H9 (cell line): Measurements from ENCODE around the gene WASF3. TPM values are rescaled to one million over a fixed set of nuclear protein-coding genes. Genes with fewer than 3 reads are reported as not detected.

Experiments used
- DNase-seq: peaks from one replicate; pipeline ENCODE4 v3.0.0-alpha.2; 2017
- H2AFZ ChIP-seq: one replicate; pipeline ENCODE4 v1.6.1; 2013; ENCODE audit warnings: mild to moderate bottlenecking, low read length, control low read depth, moderate library complexity
- H2AK5ac ChIP-seq: 2 replicates; pipeline ENCODE4 v1.6.1; 2013; ENCODE audit warnings: low read length, control low read depth, mixed read lengths; ENCODE audit not compliant: insufficient read length
- H2BK120ac ChIP-seq: one replicate; pipeline ENCODE4 v1.6.1; 2013; ENCODE audit warnings: low read depth, mild to moderate bottlenecking, low read length, control low read depth, inconsistent platforms; ENCODE audit not compliant: poor library complexity, severe bottlenecking
- H2BK12ac ChIP-seq: 2 replicates; pipeline ENCODE4 v1.6.1; 2013; ENCODE audit warnings: low read length, control low read depth, mixed read lengths, low read depth; ENCODE audit not compliant: insufficient read length
- H2BK15ac ChIP-seq: 2 replicates; pipeline ENCODE4 v1.6.1; 2013; ENCODE audit warnings: low read depth, low read length, control low read depth
- H2BK20ac ChIP-seq: one replicate; pipeline ENCODE4 v1.6.1; 2013; ENCODE audit warnings: low read depth, mild to moderate bottlenecking, low read length, control low read depth, inconsistent platforms; ENCODE audit not compliant: poor library complexity, severe bottlenecking
- H2BK5ac ChIP-seq: 2 replicates; pipeline ENCODE4 v1.6.1; 2013; ENCODE audit warnings: low read length, control low read depth, mixed read lengths; ENCODE audit not compliant: insufficient read length
- H3K14ac ChIP-seq: 2 replicates; pipeline ENCODE4 v1.6.1; 2013; ENCODE audit warnings: low read length, control low read depth; ENCODE audit not compliant: insufficient read depth
- H3K18ac ChIP-seq: 2 replicates; pipeline ENCODE4 v1.6.1; 2013; ENCODE audit warnings: low read depth, mild to moderate bottlenecking, mixed read lengths, low read length, control low read depth; ENCODE audit not compliant: insufficient read length
- H3K23ac ChIP-seq: 2 replicates; pipeline ENCODE4 v1.6.1; 2013; ENCODE audit warnings: low read length, control low read depth, mixed read lengths, low read depth; ENCODE audit not compliant: insufficient read length
- H3K23me2 ChIP-seq: 2 replicates; pipeline ENCODE4 v1.6.1; 2013; ENCODE audit warnings: low read depth, mild to moderate bottlenecking, mixed read lengths, low read length, control low read depth; ENCODE audit not compliant: insufficient read length, poor library complexity, severe bottlenecking
- H3K27ac ChIP-seq: 2 replicates; pipeline ENCODE4 v1.5.1; 2013; ENCODE audit warnings: low read length, control low read depth, mixed read lengths, low read depth; ENCODE audit not compliant: insufficient read length
- H3K27me3 ChIP-seq: 2 replicates; pipeline ENCODE4 v1.6.1; 2013; ENCODE audit warnings: low read length, control low read depth, inconsistent platforms; ENCODE audit not compliant: insufficient read depth
- H3K4ac ChIP-seq: 2 replicates; pipeline ENCODE4 v1.6.1; 2013; ENCODE audit warnings: low read depth, mild to moderate bottlenecking, control low read depth, inconsistent platforms, low read length, moderate library complexity
- H3K4me1 ChIP-seq: 2 replicates; pipeline ENCODE4 v1.6.1; 2013; ENCODE audit warnings: low read length, control low read depth, inconsistent platforms; ENCODE audit not compliant: insufficient read depth
- H3K4me2 ChIP-seq: 2 replicates; pipeline ENCODE4 v1.6.1; 2013; ENCODE audit warnings: low read length, control low read depth, mixed read lengths; ENCODE audit not compliant: insufficient read length, insufficient read depth
- H3K56ac ChIP-seq: 2 replicates; pipeline ENCODE4 v1.6.1; 2013; ENCODE audit warnings: low read depth, mild to moderate bottlenecking, mixed read lengths, low read length, control low read depth; ENCODE audit not compliant: insufficient read length
- H3K79me1 ChIP-seq: 2 replicates; pipeline ENCODE4 v1.6.1; 2013; ENCODE audit warnings: low read depth, mild to moderate bottlenecking, moderate library complexity, low read length, control low read depth, inconsistent platforms; ENCODE audit not compliant: insufficient read depth, poor library complexity, severe bottlenecking
- H3K79me2 ChIP-seq: 2 replicates; pipeline ENCODE4 v1.6.1; 2013; ENCODE audit warnings: low read length, control low read depth, inconsistent platforms; ENCODE audit not compliant: insufficient read depth
- H3K9ac ChIP-seq: 2 replicates; pipeline ENCODE4 v1.6.1; 2013; ENCODE audit warnings: low read length, control low read depth, mixed read lengths; ENCODE audit not compliant: insufficient read length; ENCODE audit errors: extremely low read depth
- H3K9me3 ChIP-seq: one replicate; pipeline ENCODE4 v1.6.1; 2013; ENCODE audit warnings: low read depth, low read length, inconsistent platforms; ENCODE audit not compliant: control insufficient read depth
- H3T11ph ChIP-seq: one replicate; pipeline ENCODE4 v1.6.1; 2013; ENCODE audit warnings: mild to moderate bottlenecking, low read length, control low read depth, inconsistent platforms
- H4K20me1 ChIP-seq: one replicate; pipeline ENCODE4 v1.6.1; 2013; ENCODE audit not compliant: control insufficient read depth, insufficient read length, insufficient read depth
- H4K5ac ChIP-seq: 2 replicates; pipeline ENCODE4 v1.6.1; 2013; ENCODE audit warnings: low read depth, mild to moderate bottlenecking, mixed read lengths, low read length, control low read depth; ENCODE audit not compliant: insufficient read length
- H4K8ac ChIP-seq: replicated peaks from 2 replicates; pipeline ENCODE4 v1.6.1; 2013; ENCODE audit warnings: low read length, control low read depth, mixed read lengths, low read depth; ENCODE audit not compliant: insufficient read length
- H4K91ac ChIP-seq: 2 replicates; pipeline ENCODE4 v1.6.1; 2013; ENCODE audit warnings: low read depth, mild to moderate bottlenecking, moderate library complexity, mixed read lengths, low read length, control low read depth; ENCODE audit not compliant: insufficient read length
- H3K27ac Mint-ChIP-seq, 3 experiments: 2 replicates in 2 of 3; 3 replicates in 1 of 3; pipeline ENCODE4 v1.8.0; 2020 to 2021; ENCODE audit warnings: mixed read lengths in 3 of 3, mild to moderate bottlenecking in 1 of 3, moderate library complexity in 1 of 3
- H3K27me3 Mint-ChIP-seq: 2 replicates; pipeline ENCODE4 v1.8.0; 2021; ENCODE audit warnings: low read depth, mild to moderate bottlenecking, moderate library complexity, mixed read lengths
- H3K36me3 Mint-ChIP-seq, 3 experiments: 2 replicates in 2 of 3; 3 replicates in 1 of 3; pipeline ENCODE4 v1.8.0; 2020 to 2021; ENCODE audit warnings: low read depth in 3 of 3, mixed read lengths in 3 of 3; ENCODE audit not compliant: insufficient read depth in 1 of 3
- H3K4me1 Mint-ChIP-seq, 2 experiments: 2 replicates each; pipeline ENCODE4 v1.8.0; 2020; ENCODE audit warnings: mixed read lengths in 2 of 2
- H3K4me3 Mint-ChIP-seq, 2 experiments: 2 replicates in 1 of 2; 3 replicates in 1 of 2; pipeline ENCODE4 v1.8.0; 2020 to 2021; ENCODE audit warnings: mild to moderate bottlenecking in 2 of 2, mixed read lengths in 2 of 2, moderate library complexity in 1 of 2
- H3K9me3 Mint-ChIP-seq, 2 experiments: 2 replicates in 1 of 2; 3 replicates in 1 of 2; pipeline ENCODE4 v1.8.0; 2020; ENCODE audit warnings: mild to moderate bottlenecking in 2 of 2, mixed read lengths in 2 of 2, moderate library complexity in 1 of 2
- CTCF ChIP-seq: fragments of 200-600 bp; sonication (generic); conservative IDR thresholded peaks from 3 replicates; pipeline ENCODE4 v1.8.0; 2021; ENCODE audit warnings: antibody characterized with exemption, mild to moderate bottlenecking
- total RNA-seq: library from RNA; stranded (reverse); gene quantifications from 2 replicates; pipeline ENCODE4 v1.2.1, GENCODE V29; 2021

Gene WASF3
- total RNA-seq, 1 experiment from 2014 or later = 22.2 TPM

DNA sequence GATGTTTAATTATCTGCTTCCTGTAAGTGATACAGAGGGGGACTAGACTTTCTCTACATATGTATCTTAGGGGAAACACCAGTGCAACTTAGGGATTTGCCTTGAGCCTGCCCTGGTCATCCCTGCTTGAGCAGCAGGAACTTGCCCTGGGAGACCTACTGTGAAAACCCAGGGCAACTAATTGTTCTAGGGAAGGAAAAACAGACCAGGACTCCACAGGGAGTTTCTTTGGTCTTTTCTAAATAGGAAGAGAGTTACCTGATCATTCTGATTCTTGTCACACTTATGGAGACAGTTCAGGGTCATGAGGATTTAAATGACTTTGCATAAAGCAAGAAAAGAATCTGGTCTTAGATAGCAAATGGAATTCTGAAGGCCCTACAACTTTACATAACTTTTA lies 89.1 kb downstream of the WASF3 start:
- H3K27ac Mint-ChIP-seq = peak overlapping the region in 2 of 3 experiments; percentile 68 to 88
- no peak overlapping the region for H2BK120ac ChIP-seq
- DNase-seq = no peak
- peaks cover 17 to 24% of the 10 kb centered on the region in 2 experiments for H3K4me1 Mint-ChIP-seq
- H2BK15ac ChIP-seq = no peak overlapping the region
- no peak overlapping the region for H2AFZ ChIP-seq
- H2BK5ac ChIP-seq = no peak overlapping the region
- no peak overlapping the region for H4K8ac ChIP-seq
- H3K56ac ChIP-seq = no peak overlapping the region
- no peak overlapping the region for H3K4me2 ChIP-seq
- H3K79me2 ChIP-seq = no peaks in the 10 kb centered on the region
- no peak overlapping the region for H3K4ac ChIP-seq
- TF ChIP-seq CTCF = no peak
- H4K91ac ChIP-seq = no peak overlapping the region
- H3K27me3 ChIP-seq = no peaks in the 10 kb centered on the region
- H3K79me1 ChIP-seq = no peaks in the 10 kb centered on the region
- no peak overlapping the region for H3T11ph ChIP-seq
- H2BK20ac ChIP-seq = no peak overlapping the region
- H4K5ac ChIP-seq = no peak overlapping the region
- peaks cover 16 to 21% of the 10 kb centered on the region in 2 experiments for H3K9me3 Mint-ChIP-seq
- H3K18ac ChIP-seq = no peak overlapping the region
- no peaks in the 10 kb centered on the region for H3K27me3 Mint-ChIP-seq
- no peak overlapping the region for H2AK5ac ChIP-seq
- H3K23ac ChIP-seq = no peak overlapping the region
- H3K27ac ChIP-seq = peak overlapping the region; percentile 60
- H3K9ac ChIP-seq = no peak overlapping the region
- H3K23me2 ChIP-seq = no peaks in the 10 kb centered on the region
- no peak overlapping the region for H2BK12ac ChIP-seq
- peak overlapping the region; percentile 14 to 45; a peak in 3 of 5 replicates for H3K4me3 Mint-ChIP-seq
- H4K20me1 ChIP-seq = no peaks in the 10 kb centered on the region
- H3K9me3 ChIP-seq = no peaks in the 10 kb centered on the region
- no peak overlapping the region for H3K14ac ChIP-seq
- H3K36me3 Mint-ChIP-seq = peaks cover 17 to 30% (median 30%) of the 10 kb centered on the region in 3 experiments
- H3K4me1 ChIP-seq = no peaks in the 10 kb centered on the region
